G401.6 (cell line): ENCODE data around the gene RAB11FIP2.

Source experiments
- FAIRE-seq: peaks from 2 replicates; lab custom pipeline; 2012; peaks lifted over from hg19 to GRCh38; lab: Jason Lieb, UNC

RAB11FIP2 gene

GRCh38 chr10:117980755-117981702, 65.7 kb downstream of the RAB11FIP2 start:
- FAIRE-seq: no peak

- FAIRE-seq: no peak
Observed at GRCh38 chr10:117980216-117980615, 66.5 kb downstream of the RAB11FIP2 start.

GRCh38 chr10:117972168-117972837, 74.4 kb downstream of the RAB11FIP2 start:
- no peak for FAIRE-seq

GRCh38 chr10:117970962-117971361, 75.8 kb downstream of the RAB11FIP2 start:
- no peak for FAIRE-seq

DNA sequence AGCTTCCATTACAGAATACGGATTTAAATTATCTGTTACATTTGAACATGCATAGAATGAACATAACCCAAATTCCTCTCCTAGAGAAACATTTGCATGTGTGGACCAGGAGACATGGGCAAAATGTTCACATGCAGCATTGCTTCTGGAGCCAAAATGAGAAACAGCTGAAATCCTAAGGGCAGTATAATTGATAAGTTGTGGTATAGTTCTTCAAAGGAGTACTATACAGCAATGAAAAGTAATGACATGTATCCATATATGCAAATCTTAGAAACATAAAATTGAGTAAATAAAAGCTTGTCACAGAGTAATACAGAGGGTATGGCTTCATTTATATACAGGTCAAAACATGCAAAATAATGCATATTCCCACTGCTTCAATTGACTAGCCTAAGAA, 77.1 kb downstream of the RAB11FIP2 start:
- no peak for FAIRE-seq

DNA sequence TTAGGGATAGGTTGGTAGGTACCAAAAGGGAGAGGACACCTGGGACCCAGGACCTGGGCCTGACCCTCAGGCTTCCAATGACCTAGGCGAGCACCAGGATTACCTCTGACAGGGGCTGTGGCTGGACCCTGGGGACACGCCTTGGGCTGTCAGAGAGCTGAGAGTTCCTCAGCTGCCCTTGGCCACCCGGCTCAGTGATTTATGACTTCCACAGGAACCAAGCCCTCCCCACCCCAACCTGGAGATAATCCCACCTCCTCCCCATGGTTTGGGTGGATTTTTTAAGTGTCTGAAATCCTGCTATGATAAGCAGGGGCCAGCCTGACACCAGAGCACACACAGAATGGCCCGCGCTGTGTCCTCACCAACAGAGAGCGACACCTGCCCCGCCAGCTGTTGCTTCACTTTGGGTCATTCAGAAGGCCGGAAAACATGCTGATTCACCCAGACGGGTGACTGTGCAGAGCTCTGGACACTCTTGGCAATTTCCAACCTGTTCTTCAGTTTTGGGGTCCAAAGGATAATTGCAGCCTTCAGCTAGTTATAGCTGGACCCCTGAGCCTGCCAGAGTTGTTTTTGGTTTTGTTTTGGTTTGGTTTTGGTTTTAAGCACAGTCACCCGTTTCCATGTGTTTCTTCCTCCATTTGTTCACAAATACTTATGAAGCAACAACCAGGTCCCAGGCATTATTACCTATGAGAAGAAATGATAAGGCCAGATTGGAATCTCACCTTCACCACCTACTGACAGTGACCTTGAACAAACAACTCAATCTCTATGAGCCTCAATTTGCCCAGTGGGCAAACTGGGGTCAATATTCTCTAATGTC, 78.2 kb downstream of the RAB11FIP2 start:
- FAIRE-seq: no peak

DNA sequence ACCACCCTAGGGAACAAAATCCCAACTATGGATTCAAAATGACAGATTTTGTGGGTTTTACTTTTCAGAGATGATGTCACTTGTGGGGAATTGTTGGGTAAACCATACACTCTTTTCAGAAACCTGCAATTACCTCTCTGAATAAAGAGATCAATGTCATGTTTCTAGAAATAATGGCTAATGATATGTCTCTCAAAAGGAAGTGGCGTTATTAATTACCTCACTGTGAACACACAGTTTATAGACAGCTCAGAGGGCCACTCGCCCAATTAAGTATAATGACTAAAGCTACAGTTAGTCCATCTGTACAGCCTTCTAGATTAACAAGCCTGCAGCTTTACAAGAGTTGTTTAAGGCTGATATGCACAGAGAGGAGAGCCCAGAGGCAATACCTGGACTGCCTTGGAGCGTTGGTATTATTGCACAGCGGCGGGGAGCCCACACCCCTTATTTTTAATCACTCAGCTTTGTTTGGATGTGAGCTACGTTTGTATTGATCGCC, 79.5 kb downstream of the RAB11FIP2 start:
- FAIRE-seq: no peak

- FAIRE-seq: no peak
Observed at GRCh38 chr10:117965984-117966383, 80.8 kb downstream of the RAB11FIP2 start.

DNA sequence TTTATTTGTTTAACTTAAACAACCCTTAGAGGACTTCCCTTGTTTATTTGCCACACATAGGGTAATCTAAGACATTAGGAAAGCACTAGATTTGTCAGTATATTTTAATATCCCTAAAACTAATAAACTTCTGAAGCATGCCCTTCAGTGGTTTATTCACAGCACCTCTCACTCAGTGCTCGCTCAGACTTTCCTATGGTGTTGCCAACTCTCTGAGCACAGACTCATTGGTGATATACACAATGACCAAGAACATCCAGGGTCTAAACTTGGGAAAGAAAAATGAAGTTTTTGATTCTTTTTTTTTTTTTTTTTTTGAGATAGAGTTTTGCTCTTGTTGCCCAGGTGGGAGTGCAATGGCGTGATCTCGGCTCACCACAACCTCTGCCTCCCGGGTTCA, 82.2 kb downstream of the RAB11FIP2 start:
- no peak for FAIRE-seq

- no peak for FAIRE-seq
Observed at GRCh38 chr10:117960345-117960935, 86.3 kb downstream of the RAB11FIP2 start.

DNA sequence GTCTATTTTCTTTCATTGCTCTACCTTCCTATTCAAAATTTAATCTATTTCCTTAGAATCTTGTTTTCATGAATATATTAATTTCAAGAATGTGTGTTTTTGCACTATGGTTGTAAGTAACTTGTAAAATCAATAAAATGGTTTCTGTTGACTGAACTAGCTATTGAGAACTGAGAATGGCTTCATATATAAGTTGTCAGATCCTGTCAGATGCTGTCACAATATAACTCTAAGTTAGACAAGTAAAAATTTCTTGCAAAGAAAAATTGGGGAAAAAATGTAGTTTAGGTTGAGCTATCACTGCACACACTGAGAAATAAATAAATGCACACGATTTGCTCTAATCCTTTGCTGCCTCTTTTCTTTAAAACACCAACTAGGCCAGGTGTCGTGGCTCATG, 89.8 kb downstream of the RAB11FIP2 start:
- FAIRE-seq: no peak

DNA sequence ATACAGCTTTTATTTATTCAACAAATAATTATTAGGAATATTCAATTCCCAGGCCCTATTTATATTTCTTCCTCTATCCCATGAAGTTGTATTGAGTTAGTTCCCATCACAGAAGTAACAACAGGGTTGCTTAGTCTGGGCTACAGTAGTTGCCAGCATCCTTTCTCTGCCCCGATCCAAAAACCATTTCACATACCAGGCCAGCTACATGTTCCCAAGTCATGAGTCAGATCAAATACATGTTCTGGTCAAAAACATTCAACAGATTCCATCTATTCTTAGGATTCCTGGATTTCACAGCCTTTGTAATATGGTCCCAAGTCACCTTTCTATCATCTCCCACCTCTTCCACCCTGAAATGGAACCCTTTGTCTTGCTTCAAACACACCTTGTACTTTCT, 91.6 kb downstream of the RAB11FIP2 start:
- no peak for FAIRE-seq
